ENCODE results near the gene PSTPIP1. TPM values are rescaled to one million over a fixed set of nuclear protein-coding genes. Genes with fewer than 3 reads are reported as not detected.

Gene PSTPIP1
- total RNA-seq (2022; extraction: Qiagen RNA extraction), result 0.13 to 0.20 TPM (median 0.14 TPM) in 4 of 5 replicates, not detected in the other

DNA sequence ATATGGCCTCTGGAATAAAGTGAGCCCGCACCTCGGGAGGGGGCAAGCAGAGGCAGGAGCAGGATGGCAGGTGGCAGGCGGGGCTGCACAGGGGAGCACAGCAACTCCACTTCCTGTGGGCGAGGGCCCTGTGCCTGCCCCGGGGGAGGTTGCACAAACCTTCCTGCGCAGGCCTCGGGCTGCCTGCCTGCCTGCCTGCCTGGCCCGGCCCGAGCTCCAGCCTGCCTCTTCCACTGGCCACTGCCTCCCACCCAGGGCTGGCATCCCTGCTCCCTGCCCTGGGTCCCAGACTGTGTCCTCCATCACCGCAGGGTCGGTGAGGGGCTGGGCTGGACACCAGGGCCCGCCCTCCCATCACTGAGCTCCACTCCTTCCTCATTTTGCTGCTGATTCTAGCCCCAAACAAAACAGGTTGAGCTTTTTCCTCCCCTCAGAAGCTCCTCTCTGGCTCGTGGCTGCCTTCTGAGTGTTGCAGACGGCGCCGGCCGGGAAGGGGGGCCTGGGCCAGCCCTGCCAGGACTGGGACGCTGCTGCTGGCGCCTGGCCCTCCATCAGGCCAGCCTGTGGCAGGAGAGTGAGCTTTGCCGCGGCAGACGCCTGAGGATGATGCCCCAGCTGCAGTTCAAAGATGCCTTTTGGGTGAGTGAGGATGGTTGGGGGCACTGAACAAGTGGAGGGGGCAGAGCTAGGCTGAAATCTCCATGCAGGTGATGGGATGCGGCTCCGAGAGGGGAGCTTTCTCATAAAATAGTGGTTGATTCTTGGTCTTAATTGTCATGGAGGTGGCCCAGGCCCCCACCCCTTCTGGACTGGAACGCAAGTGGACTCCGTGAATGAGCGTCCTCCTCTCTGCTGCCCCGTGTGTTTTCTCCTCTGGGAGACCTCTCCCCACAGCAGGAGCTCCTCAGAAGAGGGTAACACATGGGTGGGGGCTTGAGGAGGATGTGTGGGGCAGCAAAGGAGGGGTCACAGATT, at the start of gene PSTPIP1:
Gene PSTPIP1, plus strand, starts transcription at position 156 of the 975 bp plus-strand sequence. Its CDS starts 448 bp downstream, at position 604.

GRCh38 chr15:77070495-77071304, 75.8 kb downstream of the PSTPIP1 start, which contains the start of gene TSPAN3:
Gene TSPAN3, minus strand, starts transcription at chr15:77071109. Its CDS starts 155 bp downstream, at chr15:77070954.

Other genes starting within 250 kb of the PSTPIP1 start
- gene SCAPER, start 89.8 kb upstream of the PSTPIP1 start, total RNA-seq (2022; extraction: Qiagen RNA extraction), result 2.0 to 4.2 TPM (median 3.7 TPM) in 5 replicates
- gene RCN2, start 63.4 kb upstream of the PSTPIP1 start, total RNA-seq (2022; extraction: Qiagen RNA extraction), result 56.8 to 69.1 TPM (median 64.1 TPM) in 5 replicates
- 375 to 479 TPM (median 449 TPM) in 5 replicates for gene TSPAN3, start 76.0 kb downstream of the PSTPIP1 start, total RNA-seq (2022; extraction: Qiagen RNA extraction)